GM13976 (cell line): ENCODE data around the gene CERS6.

Experiments used
- DNase-seq: peaks from one replicate; pipeline ENCODE4 v3.0.0; 2012; ENCODE audit warnings: low spot score
- CTCF ChIP-seq: IDR thresholded peaks from 2 replicates; pipeline ENCODE4 v1.5.1; 2012; ENCODE audit warnings: borderline replicate concordance, mild to moderate bottlenecking; ENCODE audit not compliant: insufficient read depth; ENCODE audit errors: extremely low read depth, missing control alignments, control extremely low read depth
- in situ Hi-C: fragments of 300-500 bp; cut with MboI; formaldehyde crosslinking; loops from one replicate; pipeline ENCODE4 v1.12.0; 2022; ENCODE audit warnings: low sequenced_read_pairs, mixed read lengths, inconsistent platforms; ENCODE audit not compliant: unreplicated experiment

Gene CERS6

GRCh38 chr2:168585700-168586099, 129.6 kb downstream of the CERS6 start:
- DNase-seq, result no peak
- in situ Hi-C loops, result no loop called here
- TF ChIP-seq CTCF, result no peak

GRCh38 chr2:168587307-168587706, 131.2 kb downstream of the CERS6 start:
- no peak for DNase-seq
- TF ChIP-seq CTCF, result no peak
- in situ Hi-C loops, result no loop called here

- no peak for DNase-seq
- in situ Hi-C loops, result no loop called here
- TF ChIP-seq CTCF, result no peak
These were observed 133.5 kb downstream of the CERS6 start for GRCh38 chr2:168589236-168590211.

GRCh38 chr2:168592181-168592831, 136.2 kb downstream of the CERS6 start:
- no peak for TF ChIP-seq CTCF
- in situ Hi-C loops, result no loop called here
- DNase-seq, result no peak

GRCh38 chr2:168593713-168594112, 137.6 kb downstream of the CERS6 start:
- in situ Hi-C loops, result no loop called here

More at GRCh38 chr2:168593713-168594112, 137.6 kb downstream of the CERS6 start:
- no peak for TF ChIP-seq CTCF
- no peak for DNase-seq
